LHCN-M2 (cell line): ENCODE data around the gene FABP3. TPM values are rescaled to one million over a fixed set of nuclear protein-coding genes. Genes with fewer than 3 reads are reported as not detected.

Source experiments
- DNase-seq: peaks from one replicate; pipeline ENCODE4 v3.0.0-alpha.2; 2012; ENCODE audit warnings: low read depth
- total RNA-seq: library from RNA; depleted of rRNA; stranded (reverse); fragments of >200 nt; gene quantifications from 2 replicates; pipeline ENCODE4 v1.2.3, GENCODE V29; 2014; rRNA removed

The FABP3 gene
- total RNA-seq, 1 experiment from 2014 or later, result 10.2 TPM

DNA sequence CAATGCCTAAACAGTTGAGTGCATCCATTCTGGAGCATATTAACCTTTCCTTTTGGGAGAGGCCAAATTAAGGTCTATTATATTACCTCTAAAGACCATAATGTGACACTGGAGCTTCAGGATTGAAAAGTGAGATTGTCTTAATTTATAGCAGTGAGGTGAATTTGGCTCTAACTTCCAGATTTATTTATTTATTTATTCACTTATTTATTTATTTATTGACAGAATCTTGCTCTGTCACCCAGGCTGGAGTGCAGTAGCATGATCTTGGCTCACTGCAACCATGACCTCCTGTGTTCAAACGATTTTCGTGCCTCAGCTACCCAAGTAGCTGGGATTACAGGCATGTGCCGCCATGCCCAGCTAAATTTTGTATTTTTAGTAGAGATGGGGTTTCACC is 57.0 kb downstream of the FABP3 start:
- DNase-seq, result no peak

Other genes starting within 250 kb of the FABP3 start
- gene NKAIN1, start 133.2 kb downstream of the FABP3 start, total RNA-seq, result not detected in 2 replicates
- 90.3 and 96.7 TPM in 2 replicates for gene SNRNP40, start 76.3 kb downstream of the FABP3 start, total RNA-seq
- 38.5 and 47.6 TPM in 2 replicates for gene ZCCHC17, start 76.0 kb downstream of the FABP3 start, total RNA-seq
- 18.4 and 23.9 TPM in 2 replicates for gene SERINC2, start 40.1 kb upstream of the FABP3 start, total RNA-seq
- 0.19 TPM in 1 of 2 replicates, not detected in the other for gene TINAGL1, start 203.4 kb upstream of the FABP3 start, total RNA-seq
- not detected in 2 replicates for gene HCRTR1, start 244.6 kb upstream of the FABP3 start, total RNA-seq